Neural progenitor cell (in vitro differentiated cells): Measurements from ENCODE around the gene ADORA1. TPM values are rescaled to one million over a fixed set of nuclear protein-coding genes. Genes with fewer than 3 reads are reported as not detected.
A peak's percentile ranks its signal among the peaks of the same experiment; 100 is the strongest.

Experiments used
- DNase-seq: peaks from one replicate; pipeline ENCODE4 v3.0.0-alpha.2; 2016; ENCODE audit warnings: low spot score
- H2AFZ ChIP-seq: fragments of 200-600 bp; sonication (generic); replicated peaks from 2 replicates; pipeline ENCODE4 v1.6.1; 2016; ENCODE audit warnings: antibody characterized with exemption
- H3F3A ChIP-seq: fragments of 200-600 bp; sonication (generic); 2 replicates; pipeline ENCODE4 v1.6.1; 2016; ENCODE audit warnings: antibody characterized with exemption, low read depth
- H3K27ac ChIP-seq: fragments of 200-600 bp; sonication (generic); 2 replicates; pipeline ENCODE4 v1.5.1; 2016; ENCODE audit warnings: mild to moderate bottlenecking
- H3K27me3 ChIP-seq: fragments of 200-600 bp; sonication (generic); 2 replicates; pipeline ENCODE4 v1.6.1; 2016; ENCODE audit warnings: mild to moderate bottlenecking, moderate library complexity
- H3K36me3 ChIP-seq: fragments of 200-600 bp; sonication (generic); 2 replicates; pipeline ENCODE4 v1.5.1; 2016
- H3K4me1 ChIP-seq: fragments of 200-600 bp; sonication (generic); 2 replicates; pipeline ENCODE4 v1.6.1; 2016; ENCODE audit warnings: mixed run types
- H3K4me2 ChIP-seq: fragments of 200-600 bp; sonication (generic); 2 replicates; pipeline ENCODE4 v1.6.1; 2016
- H3K4me3 ChIP-seq: fragments of 200-600 bp; sonication (generic); 2 replicates; pipeline ENCODE4 v1.5.1; 2016
- H3K79me2 ChIP-seq: fragments of 200-600 bp; sonication (generic); 2 replicates; pipeline ENCODE4 v1.6.1; 2016; ENCODE audit warnings: low read depth
- H3K9ac ChIP-seq: fragments of 200-600 bp; sonication (generic); 2 replicates; pipeline ENCODE4 v1.6.1; 2016
- H3K9me3 ChIP-seq: fragments of 200-600 bp; sonication (generic); 2 replicates; pipeline ENCODE4 v1.5.1; 2016; ENCODE audit warnings: low read depth
- H4K20me1 ChIP-seq: fragments of 200-600 bp; sonication (generic); 2 replicates; pipeline ENCODE4 v1.6.1; 2016; ENCODE audit warnings: low read depth
- H3K27ac Mint-ChIP-seq: 3 replicates; pipeline ENCODE4 v1.8.0; 2021; ENCODE audit warnings: mixed read lengths
- H3K27me3 Mint-ChIP-seq: 2 replicates; pipeline ENCODE4 v1.8.0; 2022; ENCODE audit warnings: low read depth, mild to moderate bottlenecking, inconsistent platforms, moderate library complexity, mixed read lengths; ENCODE audit not compliant: insufficient read depth
- H3K36me3 Mint-ChIP-seq: 3 replicates; pipeline ENCODE4 v1.8.0; 2021; ENCODE audit warnings: mixed read lengths
- H3K4me1 Mint-ChIP-seq: 3 replicates; pipeline ENCODE4 v1.8.0; 2021; ENCODE audit warnings: mixed read lengths
- H3K4me3 Mint-ChIP-seq: 3 replicates; pipeline ENCODE4 v1.8.0; 2021; ENCODE audit warnings: mild to moderate bottlenecking, moderate library complexity, mixed read lengths
- H3K9me3 Mint-ChIP-seq: 3 replicates; pipeline ENCODE4 v1.8.0; 2020; ENCODE audit warnings: mixed read lengths
- EZH2 ChIP-seq: fragments of 200-600 bp; sonication (generic); IDR thresholded peaks from 2 replicates; pipeline ENCODE4 v1.6.1; 2017; ENCODE audit warnings: antibody characterized with exemption, mild to moderate bottlenecking, moderate library complexity
- EZH2phosphoT487 ChIP-seq: fragments of 200-600 bp; sonication (generic); IDR thresholded peaks from 2 replicates; pipeline ENCODE4 v1.6.1; 2017; ENCODE audit warnings: antibody characterized with exemption
- total RNA-seq: library from RNA; depleted of rRNA; stranded (reverse); fragments of >200 nt; gene quantifications from 2 replicates; pipeline ENCODE4 v1.2.3, GENCODE V29; 2015; ENCODE audit warnings: low replicate concordance
- TF ChIP-seq, protein P1 (sequence below): fragments of 200-600 bp; sonication (generic); IDR thresholded peaks from 2 replicates; pipeline ENCODE4 v1.5.1; 2017; ENCODE audit warnings: antibody characterized with exemption, mild to moderate bottlenecking

ADORA1 gene
- total RNA-seq, 1 donor from 2014 or later: 1.1 TPM

GRCh38 chr1:203129501-203130231 lies 2.1 kb downstream of the ADORA1 start:
- H3K9me3 ChIP-seq: no peaks in the 10 kb centered on the region
- H3K27me3 ChIP-seq: peaks cover 36% of the 10 kb centered on the region
- H4K20me1 ChIP-seq: peaks cover 3% of the 10 kb centered on the region
- Mint-ChIP-seq H3K27me3 (peaks cover 12% of the 10 kb centered on the region), H3K36me3 (peaks cover 2% of the 10 kb centered on the region), H3K4me1 (peaks cover 50% of the 10 kb centered on the region), H3K27ac (no peak overlapping the region), H3K9me3 (no peaks in the 10 kb centered on the region), H3K4me3 (no peak overlapping the region)
- no peak overlapping the region for H3K4me2 ChIP-seq
- no peaks in the 10 kb centered on the region for H3K36me3 ChIP-seq
- TF ChIP-seq EZH2phosphoT487: no peak
- H3F3A ChIP-seq: peaks cover 16% of the 10 kb centered on the region
- H3K9ac ChIP-seq: no peak overlapping the region
- peaks cover 27% of the 10 kb centered on the region for H3K4me1 ChIP-seq
- H2AFZ ChIP-seq: no peak overlapping the region
- H3K79me2 ChIP-seq: no peaks in the 10 kb centered on the region
- H3K27ac ChIP-seq: no peak overlapping the region
- H3K4me3 ChIP-seq: no peak overlapping the region
- no peak for DNase-seq

- no peak overlapping the region for H3K9ac ChIP-seq
- DNase-seq: no peak
- H3F3A ChIP-seq: peaks cover 16% of the 10 kb centered on the region
- peaks cover 36% of the 10 kb centered on the region for H3K27me3 ChIP-seq
- no peak overlapping the region for H3K4me2 ChIP-seq
- H3K36me3 Mint-ChIP-seq: peaks cover 2% of the 10 kb centered on the region
- peaks cover 12% of the 10 kb centered on the region for H3K27me3 Mint-ChIP-seq
- H4K20me1 ChIP-seq: peaks cover 3% of the 10 kb centered on the region
- H3K9me3 ChIP-seq: no peaks in the 10 kb centered on the region
- no peak overlapping the region for H3K4me3 Mint-ChIP-seq
- no peaks in the 10 kb centered on the region for H3K79me2 ChIP-seq
- no peak overlapping the region for H3K4me3 ChIP-seq
- H3K36me3 ChIP-seq: no peaks in the 10 kb centered on the region
- no peak overlapping the region for H3K27ac ChIP-seq
- no peak overlapping the region for H3K27ac Mint-ChIP-seq
- TF ChIP-seq EZH2 (no peak), EZH2phosphoT487 (no peak)
- TF ChIP-seq, protein P1, sequence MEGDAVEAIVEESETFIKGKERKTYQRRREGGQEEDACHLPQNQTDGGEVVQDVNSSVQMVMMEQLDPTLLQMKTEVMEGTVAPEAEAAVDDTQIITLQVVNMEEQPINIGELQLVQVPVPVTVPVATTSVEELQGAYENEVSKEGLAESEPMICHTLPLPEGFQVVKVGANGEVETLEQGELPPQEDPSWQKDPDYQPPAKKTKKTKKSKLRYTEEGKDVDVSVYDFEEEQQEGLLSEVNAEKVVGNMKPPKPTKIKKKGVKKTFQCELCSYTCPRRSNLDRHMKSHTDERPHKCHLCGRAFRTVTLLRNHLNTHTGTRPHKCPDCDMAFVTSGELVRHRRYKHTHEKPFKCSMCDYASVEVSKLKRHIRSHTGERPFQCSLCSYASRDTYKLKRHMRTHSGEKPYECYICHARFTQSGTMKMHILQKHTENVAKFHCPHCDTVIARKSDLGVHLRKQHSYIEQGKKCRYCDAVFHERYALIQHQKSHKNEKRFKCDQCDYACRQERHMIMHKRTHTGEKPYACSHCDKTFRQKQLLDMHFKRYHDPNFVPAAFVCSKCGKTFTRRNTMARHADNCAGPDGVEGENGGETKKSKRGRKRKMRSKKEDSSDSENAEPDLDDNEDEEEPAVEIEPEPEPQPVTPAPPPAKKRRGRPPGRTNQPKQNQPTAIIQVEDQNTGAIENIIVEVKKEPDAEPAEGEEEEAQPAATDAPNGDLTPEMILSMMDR: no peak
- no peaks in the 10 kb centered on the region for H3K9me3 Mint-ChIP-seq
- peaks cover 46% of the 10 kb centered on the region for H3K4me1 Mint-ChIP-seq
- H2AFZ ChIP-seq: no peak overlapping the region
- peaks cover 26% of the 10 kb centered on the region for H3K4me1 ChIP-seq
Observed at GRCh38 chr1:203130358-203130985, 2.9 kb downstream of the ADORA1 start.

DNA sequence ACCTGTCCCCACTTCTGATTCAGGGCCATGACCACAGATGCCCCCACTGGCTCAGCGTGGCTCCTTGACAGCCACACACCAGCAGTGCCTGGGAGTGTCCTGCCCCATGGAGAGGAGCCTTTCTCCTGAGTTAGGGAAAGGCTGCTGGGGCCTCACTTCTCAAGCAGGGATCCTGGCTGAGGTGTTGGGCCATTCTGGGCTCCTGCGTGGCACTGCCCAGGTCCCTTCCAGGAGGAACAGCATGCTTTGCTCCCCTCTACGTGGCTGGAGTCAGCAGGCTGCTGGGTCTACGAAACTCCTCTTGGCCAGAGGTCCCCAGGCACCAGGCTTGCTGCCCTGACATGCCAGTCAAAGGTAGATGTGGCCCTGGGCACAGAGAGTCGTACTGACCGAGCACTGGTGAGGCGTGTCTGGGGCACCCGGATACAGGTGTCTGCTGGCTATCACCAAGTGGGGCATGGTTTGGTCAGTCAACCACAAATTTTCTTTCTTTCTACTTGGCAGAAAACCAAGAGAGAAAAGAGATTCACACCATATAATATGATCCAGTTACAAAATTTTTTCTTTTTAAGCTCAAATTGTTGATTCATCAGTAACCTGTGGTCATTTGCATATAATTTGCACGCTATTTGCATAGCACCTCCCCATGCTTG lies 4.1 kb downstream of the ADORA1 start:
- Histone ChIP-seq H3K27me3 (peaks cover 33% of the 10 kb centered on the region), H3K4me3 (no peak overlapping the region), H3K4me1 (peaks cover 19% of the 10 kb centered on the region), H3K36me3 (no peaks in the 10 kb centered on the region), H3K4me2 (no peak overlapping the region), H2AFZ (no peak overlapping the region), H3K9me3 (no peaks in the 10 kb centered on the region), H4K20me1 (peaks cover under 1% of the 10 kb centered on the region), H3K9ac (no peak overlapping the region), H3F3A (peaks cover 14% of the 10 kb centered on the region), H3K27ac (no peak overlapping the region), H3K79me2 (no peaks in the 10 kb centered on the region)
- H3K9me3 Mint-ChIP-seq: no peaks in the 10 kb centered on the region
- no peak overlapping the region for H3K4me3 Mint-ChIP-seq
- no peak for DNase-seq
- H3K4me1 Mint-ChIP-seq: peaks cover 35% of the 10 kb centered on the region
- peaks cover 10% of the 10 kb centered on the region for H3K27me3 Mint-ChIP-seq
- TF ChIP-seq EZH2: no peak
- no peak for TF ChIP-seq EZH2phosphoT487
- TF ChIP-seq, protein P1: no peak
- peak overlapping the region; percentile 17 for H3K27ac Mint-ChIP-seq
- peaks cover 2% of the 10 kb centered on the region for H3K36me3 Mint-ChIP-seq
